ENCODE data around the gene CSNK1D.

The CSNK1D gene

GRCh38 chr17:82231312-82231561, 42.3 kb downstream of the CSNK1D start:
- no peak for TF ChIP-seq CTCF (conservative IDR thresholded peaks at IDR 0.05; ENCODE audit: low read depth, low read length)
- no peak for DNase-seq (ENCODE audit: low read depth)
- peak overlapping the region; percentile 68 for H3K4me3 ChIP-seq (ENCODE audit: low read depth, low read length)

- peak; percentile 42 for TF ChIP-seq CTCF (conservative IDR thresholded peaks at IDR 0.05; ENCODE audit: low read depth, low read length)
- peak; percentile 89 for DNase-seq (ENCODE audit: low read depth)
- H3K4me3 ChIP-seq (ENCODE audit: low read depth, low read length): peak overlapping the region; percentile 68
These were observed 42.7 kb downstream of the CSNK1D start for GRCh38 chr17:82230609-82231311.

- no peak for DNase-seq (ENCODE audit: low read depth)
- TF ChIP-seq CTCF (conservative IDR thresholded peaks at IDR 0.05; ENCODE audit: low read depth, low read length): no peak
- H3K4me3 ChIP-seq (ENCODE audit: low read depth, low read length): peak overlapping the region; percentile 68
These were observed 43.5 kb downstream of the CSNK1D start for GRCh38 chr17:82229698-82230608.

- DNase-seq (ENCODE audit: low read depth): peak; percentile 66
- H3K4me3 ChIP-seq (ENCODE audit: low read depth, low read length): peak within 1 kb of the TSS; percentile 68
These were observed 44.4 kb downstream of the CSNK1D start, which contains the start of gene SLC16A3 for GRCh38 chr17:82228842-82229697. TSS of gene SLC16A3 (plus strand) at chr17:82229042. CDS start at chr17:82236009, 6,967 bp downstream.

GRCh38 chr17:82228278-82228841, 45.1 kb downstream of the CSNK1D start:
- no peak for DNase-seq (ENCODE audit: low read depth)
- peak overlapping the region; percentile 68 for H3K4me3 ChIP-seq (ENCODE audit: low read depth, low read length)
- TF ChIP-seq CTCF (conservative IDR thresholded peaks at IDR 0.05; ENCODE audit: low read depth, low read length): no peak

More at GRCh38 chr17:82228842-82229697, 44.4 kb downstream of the CSNK1D start, which contains the start of gene SLC16A3:
- no peak for TF ChIP-seq CTCF (conservative IDR thresholded peaks at IDR 0.05; ENCODE audit: low read depth, low read length)

GRCh38 chr17:82227629-82228277, 45.7 kb downstream of the CSNK1D start:
- TF ChIP-seq CTCF (conservative IDR thresholded peaks at IDR 0.05; ENCODE audit: low read depth, low read length): no peak
- H3K4me3 ChIP-seq (ENCODE audit: low read depth, low read length): peak overlapping the region; percentile 68
- DNase-seq (ENCODE audit: low read depth): no peak

Data from choroid plexus epithelial cell (primary cell).